Measurements from ENCODE around the gene MANEAL. TPM values are rescaled to one million over a fixed set of nuclear protein-coding genes. Genes with fewer than 3 reads are reported as not detected.
A peak's percentile ranks its signal among the peaks of the same experiment; 100 is the strongest.

MANEAL gene
- total and polyA plus RNA-seq, 2 of the 13 experiments (the other 11 are each of a cell fraction or from before 2014, with no cell fraction given), result 20.8 to 26.4 TPM

DNA sequence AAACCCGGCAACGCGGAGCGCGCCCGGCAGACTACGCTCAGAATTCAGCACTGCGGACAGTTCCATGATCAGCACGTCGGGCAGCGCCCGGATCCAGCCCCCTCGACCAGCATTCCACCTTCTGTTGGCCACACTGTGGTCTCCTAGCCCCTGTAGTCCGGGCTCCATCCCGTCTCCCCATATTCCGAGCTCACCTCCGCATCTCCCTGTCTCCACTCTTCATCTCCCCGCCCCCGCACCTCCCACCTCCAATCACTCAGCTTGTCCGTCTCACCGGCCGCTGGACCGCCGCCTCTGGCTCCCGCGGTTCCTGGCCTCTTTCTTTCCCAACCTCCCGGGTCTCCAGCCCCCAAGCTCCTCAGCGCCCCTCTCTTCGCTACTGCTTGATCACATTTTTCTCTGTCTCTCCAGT lies 29.2 kb upstream of the MANEAL start (continued):
- TF ChIP-seq, protein P1, sequence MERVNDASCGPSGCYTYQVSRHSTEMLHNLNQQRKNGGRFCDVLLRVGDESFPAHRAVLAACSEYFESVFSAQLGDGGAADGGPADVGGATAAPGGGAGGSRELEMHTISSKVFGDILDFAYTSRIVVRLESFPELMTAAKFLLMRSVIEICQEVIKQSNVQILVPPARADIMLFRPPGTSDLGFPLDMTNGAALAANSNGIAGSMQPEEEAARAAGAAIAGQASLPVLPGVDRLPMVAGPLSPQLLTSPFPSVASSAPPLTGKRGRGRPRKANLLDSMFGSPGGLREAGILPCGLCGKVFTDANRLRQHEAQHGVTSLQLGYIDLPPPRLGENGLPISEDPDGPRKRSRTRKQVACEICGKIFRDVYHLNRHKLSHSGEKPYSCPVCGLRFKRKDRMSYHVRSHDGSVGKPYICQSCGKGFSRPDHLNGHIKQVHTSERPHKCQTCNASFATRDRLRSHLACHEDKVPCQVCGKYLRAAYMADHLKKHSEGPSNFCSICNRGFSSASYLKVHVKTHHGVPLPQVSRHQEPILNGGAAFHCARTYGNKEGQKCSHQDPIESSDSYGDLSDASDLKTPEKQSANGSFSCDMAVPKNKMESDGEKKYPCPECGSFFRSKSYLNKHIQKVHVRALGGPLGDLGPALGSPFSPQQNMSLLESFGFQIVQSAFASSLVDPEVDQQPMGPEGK (CRISPR knock-in tag; IDR thresholded peaks at IDR 0.05), result peak; percentile 86
- TF ChIP-seq GTF2F1 (IDR thresholded peaks at IDR 0.05; ENCODE audit: low read length) (no peak), SP140L (CRISPR knock-in tag; IDR thresholded peaks at IDR 0.05; ENCODE audit: borderline replicate concordance) (peak; percentile 100), YY1 (IDR thresholded peaks at IDR 0.05; ENCODE audit: insufficient read depth, insufficient replicate concordance, low read depth, low read length) (no peak), ZFY (CRISPR knock-in tag; IDR thresholded peaks at IDR 0.05) (peak; percentile 80), ZNF562 (CRISPR knock-in tag; IDR thresholded peaks at IDR 0.05; ENCODE audit: borderline replicate concordance) (peak; percentile 61; the same call in 1 of the 2 replicates), TEAD2 (CRISPR knock-in tag; IDR thresholded peaks at IDR 0.05) (peak; percentile 99), AGO2 (optimal IDR thresholded peaks at IDR 0.05; ENCODE audit: low read depth, low read length) (no peak), IRF2 (CRISPR knock-in tag; IDR thresholded peaks at IDR 0.05) (peak; percentile 96), MZF1 (CRISPR knock-in tag; IDR thresholded peaks at IDR 0.05; ENCODE audit: borderline replicate concordance) (peak; percentile 93; the same call in 1 of the 2 replicates), POLR2AphosphoS2 (IDR thresholded peaks at IDR 0.05; ENCODE audit: low read depth, low read length) (no peak)
- TF ChIP-seq, protein P2, sequence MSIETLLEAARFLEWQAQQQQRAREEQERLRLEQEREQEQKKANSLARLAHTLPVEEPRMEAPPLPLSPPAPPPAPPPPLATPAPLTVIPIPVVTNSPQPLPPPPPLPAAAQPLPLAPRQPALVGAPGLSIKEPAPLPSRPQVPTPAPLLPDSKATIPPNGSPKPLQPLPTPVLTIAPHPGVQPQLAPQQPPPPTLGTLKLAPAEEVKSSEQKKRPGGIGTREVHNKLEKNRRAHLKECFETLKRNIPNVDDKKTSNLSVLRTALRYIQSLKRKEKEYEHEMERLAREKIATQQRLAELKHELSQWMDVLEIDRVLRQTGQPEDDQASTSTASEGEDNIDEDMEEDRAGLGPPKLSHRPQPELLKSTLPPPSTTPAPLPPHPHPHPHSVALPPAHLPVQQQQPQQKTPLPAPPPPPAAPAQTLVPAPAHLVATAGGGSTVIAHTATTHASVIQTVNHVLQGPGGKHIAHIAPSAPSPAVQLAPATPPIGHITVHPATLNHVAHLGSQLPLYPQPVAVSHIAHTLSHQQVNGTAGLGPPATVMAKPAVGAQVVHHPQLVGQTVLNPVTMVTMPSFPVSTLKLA (IDR thresholded peaks at IDR 0.05), result no peak
- TF ChIP-seq, protein P3, sequence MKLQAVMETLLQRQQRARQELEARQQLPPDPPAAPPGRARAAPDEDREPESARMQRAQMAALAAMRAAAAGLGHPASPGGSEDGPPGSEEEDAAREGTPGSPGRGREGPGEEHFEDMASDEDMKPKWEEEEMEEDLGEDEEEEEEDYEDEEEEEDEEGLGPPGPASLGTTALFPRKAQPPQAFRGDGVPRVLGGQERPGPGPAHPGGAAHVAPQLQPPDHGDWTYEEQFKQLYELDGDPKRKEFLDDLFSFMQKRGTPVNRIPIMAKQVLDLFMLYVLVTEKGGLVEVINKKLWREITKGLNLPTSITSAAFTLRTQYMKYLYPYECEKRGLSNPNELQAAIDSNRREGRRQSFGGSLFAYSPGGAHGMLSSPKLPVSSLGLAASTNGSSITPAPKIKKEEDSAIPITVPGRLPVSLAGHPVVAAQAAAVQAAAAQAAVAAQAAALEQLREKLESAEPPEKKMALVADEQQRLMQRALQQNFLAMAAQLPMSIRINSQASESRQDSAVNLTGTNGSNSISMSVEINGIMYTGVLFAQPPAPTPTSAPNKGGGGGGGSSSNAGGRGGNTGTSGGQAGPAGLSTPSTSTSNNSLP (IDR thresholded peaks at IDR 0.05; ENCODE audit: low read depth, low read length), result no peak
- TF ChIP-seq, protein P4, sequence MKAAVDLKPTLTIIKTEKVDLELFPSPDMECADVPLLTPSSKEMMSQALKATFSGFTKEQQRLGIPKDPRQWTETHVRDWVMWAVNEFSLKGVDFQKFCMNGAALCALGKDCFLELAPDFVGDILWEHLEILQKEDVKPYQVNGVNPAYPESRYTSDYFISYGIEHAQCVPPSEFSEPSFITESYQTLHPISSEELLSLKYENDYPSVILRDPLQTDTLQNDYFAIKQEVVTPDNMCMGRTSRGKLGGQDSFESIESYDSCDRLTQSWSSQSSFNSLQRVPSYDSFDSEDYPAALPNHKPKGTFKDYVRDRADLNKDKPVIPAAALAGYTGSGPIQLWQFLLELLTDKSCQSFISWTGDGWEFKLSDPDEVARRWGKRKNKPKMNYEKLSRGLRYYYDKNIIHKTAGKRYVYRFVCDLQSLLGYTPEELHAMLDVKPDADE (CRISPR knock-in tag; IDR thresholded peaks at IDR 0.05), result peak; percentile 99
- TF ChIP-seq, protein P5, sequence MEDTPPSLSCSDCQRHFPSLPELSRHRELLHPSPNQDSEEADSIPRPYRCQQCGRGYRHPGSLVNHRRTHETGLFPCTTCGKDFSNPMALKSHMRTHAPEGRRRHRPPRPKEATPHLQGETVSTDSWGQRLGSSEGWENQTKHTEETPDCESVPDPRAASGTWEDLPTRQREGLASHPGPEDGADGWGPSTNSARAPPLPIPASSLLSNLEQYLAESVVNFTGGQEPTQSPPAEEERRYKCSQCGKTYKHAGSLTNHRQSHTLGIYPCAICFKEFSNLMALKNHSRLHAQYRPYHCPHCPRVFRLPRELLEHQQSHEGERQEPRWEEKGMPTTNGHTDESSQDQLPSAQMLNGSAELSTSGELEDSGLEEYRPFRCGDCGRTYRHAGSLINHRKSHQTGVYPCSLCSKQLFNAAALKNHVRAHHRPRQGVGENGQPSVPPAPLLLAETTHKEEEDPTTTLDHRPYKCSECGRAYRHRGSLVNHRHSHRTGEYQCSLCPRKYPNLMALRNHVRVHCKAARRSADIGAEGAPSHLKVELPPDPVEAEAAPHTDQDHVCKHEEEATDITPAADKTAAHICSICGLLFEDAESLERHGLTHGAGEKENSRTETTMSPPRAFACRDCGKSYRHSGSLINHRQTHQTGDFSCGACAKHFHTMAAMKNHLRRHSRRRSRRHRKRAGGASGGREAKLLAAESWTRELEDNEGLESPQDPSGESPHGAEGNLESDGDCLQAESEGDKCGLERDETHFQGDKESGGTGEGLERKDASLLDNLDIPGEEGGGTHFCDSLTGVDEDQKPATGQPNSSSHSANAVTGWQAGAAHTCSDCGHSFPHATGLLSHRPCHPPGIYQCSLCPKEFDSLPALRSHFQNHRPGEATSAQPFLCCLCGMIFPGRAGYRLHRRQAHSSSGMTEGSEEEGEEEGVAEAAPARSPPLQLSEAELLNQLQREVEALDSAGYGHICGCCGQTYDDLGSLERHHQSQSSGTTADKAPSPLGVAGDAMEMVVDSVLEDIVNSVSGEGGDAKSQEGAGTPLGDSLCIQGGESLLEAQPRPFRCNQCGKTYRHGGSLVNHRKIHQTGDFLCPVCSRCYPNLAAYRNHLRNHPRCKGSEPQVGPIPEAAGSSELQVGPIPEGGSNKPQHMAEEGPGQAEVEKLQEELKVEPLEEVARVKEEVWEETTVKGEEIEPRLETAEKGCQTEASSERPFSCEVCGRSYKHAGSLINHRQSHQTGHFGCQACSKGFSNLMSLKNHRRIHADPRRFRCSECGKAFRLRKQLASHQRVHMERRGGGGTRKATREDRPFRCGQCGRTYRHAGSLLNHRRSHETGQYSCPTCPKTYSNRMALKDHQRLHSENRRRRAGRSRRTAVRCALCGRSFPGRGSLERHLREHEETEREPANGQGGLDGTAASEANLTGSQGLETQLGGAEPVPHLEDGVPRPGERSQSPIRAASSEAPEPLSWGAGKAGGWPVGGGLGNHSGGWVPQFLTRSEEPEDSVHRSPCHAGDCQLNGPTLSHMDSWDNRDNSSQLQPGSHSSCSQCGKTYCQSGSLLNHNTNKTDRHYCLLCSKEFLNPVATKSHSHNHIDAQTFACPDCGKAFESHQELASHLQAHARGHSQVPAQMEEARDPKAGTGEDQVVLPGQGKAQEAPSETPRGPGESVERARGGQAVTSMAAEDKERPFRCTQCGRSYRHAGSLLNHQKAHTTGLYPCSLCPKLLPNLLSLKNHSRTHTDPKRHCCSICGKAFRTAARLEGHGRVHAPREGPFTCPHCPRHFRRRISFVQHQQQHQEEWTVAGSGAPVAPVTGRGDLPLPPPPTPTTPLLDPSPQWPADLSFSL (CRISPR knock-in tag; IDR thresholded peaks at IDR 0.05), result peak; percentile 80
- TF ChIP-seq, protein P6, sequence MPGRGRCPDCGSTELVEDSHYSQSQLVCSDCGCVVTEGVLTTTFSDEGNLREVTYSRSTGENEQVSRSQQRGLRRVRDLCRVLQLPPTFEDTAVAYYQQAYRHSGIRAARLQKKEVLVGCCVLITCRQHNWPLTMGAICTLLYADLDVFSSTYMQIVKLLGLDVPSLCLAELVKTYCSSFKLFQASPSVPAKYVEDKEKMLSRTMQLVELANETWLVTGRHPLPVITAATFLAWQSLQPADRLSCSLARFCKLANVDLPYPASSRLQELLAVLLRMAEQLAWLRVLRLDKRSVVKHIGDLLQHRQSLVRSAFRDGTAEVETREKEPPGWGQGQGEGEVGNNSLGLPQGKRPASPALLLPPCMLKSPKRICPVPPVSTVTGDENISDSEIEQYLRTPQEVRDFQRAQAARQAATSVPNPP (CRISPR knock-in tag; IDR thresholded peaks at IDR 0.05), result no peak

Data from HepG2 (cell line).